HG03060 (cell line): ENCODE results near the gene PAXX.

Source experiments
- ATAC-seq: cut with Tn5 transposase; IDR thresholded peaks from one replicate; pipeline ENCODE4 v1.9.1; 2021; ENCODE audit warnings: low read depth, moderate number of reproducible peaks; ENCODE audit not compliant: unreplicated experiment

PAXX gene

GRCh38 chr9:137015540-137015930, 23.3 kb downstream of the PAXX start:
- ATAC-seq, result no peak

GRCh38 chr9:137015976-137016375, 23.8 kb downstream of the PAXX start:
- ATAC-seq, result no peak

- ATAC-seq, result no peak
Measured at GRCh38 chr9:137016436-137016835, 24.2 kb downstream of the PAXX start.

GRCh38 chr9:137017071-137017470, 24.8 kb downstream of the PAXX start:
- ATAC-seq, result no peak

- no peak for ATAC-seq
Measured at GRCh38 chr9:137017791-137018497, 25.7 kb downstream of the PAXX start.

- ATAC-seq, result no peak
Measured at GRCh38 chr9:137018761-137019559, 26.7 kb downstream of the PAXX start.

GRCh38 chr9:137019891-137020683, 27.9 kb downstream of the PAXX start:
- no peak for ATAC-seq

GRCh38 chr9:137020771-137021567, 28.7 kb downstream of the PAXX start:
- no peak for ATAC-seq

- no peak for ATAC-seq
Measured at GRCh38 chr9:137021568-137021978, 29.4 kb downstream of the PAXX start.

- ATAC-seq, result no peak
Measured at GRCh38 chr9:137021979-137022661, 29.9 kb downstream of the PAXX start.

- ATAC-seq, result no peak
Measured at GRCh38 chr9:137022662-137023008, 30.4 kb downstream of the PAXX start.

GRCh38 chr9:137023157-137023556, 30.9 kb downstream of the PAXX start:
- no peak for ATAC-seq

- ATAC-seq, result no peak
Measured at GRCh38 chr9:137023583-137023991, 31.4 kb downstream of the PAXX start.

GRCh38 chr9:137025517-137025966, 33.3 kb downstream of the PAXX start:
- no peak for ATAC-seq

GRCh38 chr9:137026384-137026783, 34.2 kb downstream of the PAXX start:
- ATAC-seq, result no peak

GRCh38 chr9:137026828-137027227, 34.6 kb downstream of the PAXX start:
- no peak for ATAC-seq

GRCh38 chr9:137027369-137028262, 35.4 kb downstream of the PAXX start, which contains the start of gene ABCA2:
Gene ABCA2, minus strand, starts transcription at chr9:137028237. Its CDS starts 97 bp downstream, at chr9:137028140.
- no peak for ATAC-seq

- ATAC-seq, result no peak
Measured at GRCh38 chr9:137028263-137029057, 36.2 kb downstream of the PAXX start.
